Measurements from ENCODE around the gene MISP.

MISP gene

GRCh38 chr19:804419-805165 is 53.7 kb downstream of the MISP start:
- no peaks in the 10 kb centered on the region for H4K20me1 ChIP-seq (ENCODE audit: insufficient read depth, low read length)
- no peak overlapping the region for H3K9ac ChIP-seq (ENCODE audit: low read length)
- H3K79me2 ChIP-seq (ENCODE audit: insufficient read depth, low read length) = peaks cover 40% of the 10 kb centered on the region
- H3K9me2 ChIP-seq (ENCODE audit: low read depth, low read length) = no peaks in the 10 kb centered on the region
- H3K36me3 ChIP-seq (ENCODE audit: insufficient read depth, low read length) = peaks cover 99% of the 10 kb centered on the region
- no peaks in the 10 kb centered on the region for H3F3A ChIP-seq (ENCODE audit: insufficient read depth, low read length)
- no peak overlapping the region for H3K27ac ChIP-seq (ENCODE audit: low read depth, low read length, poor library complexity, severe bottlenecking)
- H3K4me3 ChIP-seq (ENCODE audit: low read depth, low read length, poor library complexity, severe bottlenecking) = no peak overlapping the region
- H3K4me1 ChIP-seq (ENCODE audit: insufficient read depth, low read length, severe bottlenecking) = peaks cover 17% of the 10 kb centered on the region
- H2AFZ ChIP-seq (ENCODE audit: low read length) = no peak overlapping the region
- no peak for TF ChIP-seq EZH2 (IDR thresholded peaks at IDR 0.05; ENCODE audit: borderline replicate concordance, low read length)
- TF ChIP-seq CTCF (IDR thresholded peaks at IDR 0.05; ENCODE audit: low read length) = no peak
- H3K27me3 ChIP-seq (ENCODE audit: insufficient read depth, low read length) = no peaks in the 10 kb centered on the region
- H3K9me3 ChIP-seq (ENCODE audit: low read length) = no peaks in the 10 kb centered on the region
- no peak overlapping the region for H3K4me2 ChIP-seq (ENCODE audit: low read length)

GRCh38 chr19:805166-805551 is 54.2 kb downstream of the MISP start:
- Histone ChIP-seq H3K79me2 (ENCODE audit: insufficient read depth, low read length) (peaks cover 34% of the 10 kb centered on the region), H2AFZ (ENCODE audit: low read length) (no peak overlapping the region), H3K36me3 (ENCODE audit: insufficient read depth, low read length) (peaks cover 99% of the 10 kb centered on the region), H3F3A (ENCODE audit: insufficient read depth, low read length) (no peaks in the 10 kb centered on the region), H3K9ac (ENCODE audit: low read length) (no peak overlapping the region), H3K4me3 (ENCODE audit: low read depth, low read length, poor library complexity, severe bottlenecking) (no peak overlapping the region), H3K4me2 (ENCODE audit: low read length) (no peak overlapping the region), H3K9me3 (ENCODE audit: low read length) (no peaks in the 10 kb centered on the region), H3K27ac (ENCODE audit: low read depth, low read length, poor library complexity, severe bottlenecking) (no peak overlapping the region), H3K9me2 (ENCODE audit: low read depth, low read length) (no peaks in the 10 kb centered on the region), H3K4me1 (ENCODE audit: insufficient read depth, low read length, severe bottlenecking) (peaks cover 12% of the 10 kb centered on the region), H3K27me3 (ENCODE audit: insufficient read depth, low read length) (no peaks in the 10 kb centered on the region), H4K20me1 (ENCODE audit: insufficient read depth, low read length) (no peaks in the 10 kb centered on the region)
- TF ChIP-seq EZH2 (IDR thresholded peaks at IDR 0.05; ENCODE audit: borderline replicate concordance, low read length) (no peak), CTCF (IDR thresholded peaks at IDR 0.05; ENCODE audit: low read length) (no peak)

GRCh38 chr19:805600-806550 is 55.0 kb downstream of the MISP start:
- H2AFZ ChIP-seq (ENCODE audit: low read length) = no peak overlapping the region
- H3K4me3 ChIP-seq (ENCODE audit: low read depth, low read length, poor library complexity, severe bottlenecking) = no peak overlapping the region
- peaks cover 5% of the 10 kb centered on the region for H3K4me1 ChIP-seq (ENCODE audit: insufficient read depth, low read length, severe bottlenecking)
- no peaks in the 10 kb centered on the region for H3K9me3 ChIP-seq (ENCODE audit: low read length)
- H3F3A ChIP-seq (ENCODE audit: insufficient read depth, low read length) = no peaks in the 10 kb centered on the region
- peaks cover 99% of the 10 kb centered on the region for H3K36me3 ChIP-seq (ENCODE audit: insufficient read depth, low read length)
- H3K27ac ChIP-seq (ENCODE audit: low read depth, low read length, poor library complexity, severe bottlenecking) = no peak overlapping the region
- TF ChIP-seq EZH2 (IDR thresholded peaks at IDR 0.05; ENCODE audit: borderline replicate concordance, low read length) = no peak
- no peak for TF ChIP-seq CTCF (IDR thresholded peaks at IDR 0.05; ENCODE audit: low read length)
- H3K79me2 ChIP-seq (ENCODE audit: insufficient read depth, low read length) = peaks cover 27% of the 10 kb centered on the region
- H3K9ac ChIP-seq (ENCODE audit: low read length) = no peak overlapping the region
- H3K27me3 ChIP-seq (ENCODE audit: insufficient read depth, low read length) = no peaks in the 10 kb centered on the region
- H3K9me2 ChIP-seq (ENCODE audit: low read depth, low read length) = no peaks in the 10 kb centered on the region
- H3K4me2 ChIP-seq (ENCODE audit: low read length) = no peak overlapping the region
- no peaks in the 10 kb centered on the region for H4K20me1 ChIP-seq (ENCODE audit: insufficient read depth, low read length)

All from OCI-LY1 (cell line).